Neural cell (in vitro differentiated cells): Measurements from ENCODE around the gene CLCA1.

Experiments
- CTCF ChIP-seq: fragments of 450-650 bp; IDR thresholded peaks from 2 replicates; pipeline ENCODE4 v1.5.1; 2014; ENCODE audit warnings: antibody characterized with exemption, mild to moderate bottlenecking, moderate library complexity; ENCODE audit not compliant: poor library complexity, severe bottlenecking
- EZH2 ChIP-seq: fragments of 200-600, 300-800 bp; shearing (Covaris generic), sonication (generic); IDR thresholded peaks from 2 replicates; pipeline ENCODE4 v1.6.1; 2014; ENCODE audit warnings: antibody characterized with exemption, low read length, borderline replicate concordance, mild to moderate bottlenecking; ENCODE audit not compliant: insufficient read depth, poor library complexity, severe bottlenecking

- TF ChIP-seq CTCF (no peak), EZH2 (no peak)
Measured at GRCh38 chr1:86508583-86508969, 39.8 kb downstream of the CLCA1 start.
